RPMI7951 (cell line): ENCODE results near the gene RIPOR2. TPM values are rescaled to one million over a fixed set of nuclear protein-coding genes. Genes with fewer than 3 reads are reported as not detected.

Experiments
- DNase-seq: peaks from one replicate; pipeline ENCODE4 v3.0.0-alpha.2; 2012; ENCODE audit warnings: low read depth
- total RNA-seq: library from RNA; depleted of rRNA; stranded (reverse); fragments of >200 nt; shearing (Covaris generic); gene quantifications from 2 replicates; pipeline ENCODE4 v1.2.3, GENCODE V29; 2014

The RIPOR2 gene
- total RNA-seq, 1 experiment from 2014 or later: 0.72 TPM

GRCh38 chr6:24876499-24877465, 59.0 kb downstream of the RIPOR2 start:
- no peak for DNase-seq

- no peak for DNase-seq
Observed at GRCh38 chr6:24875534-24875901, 60.2 kb downstream of the RIPOR2 start.

GRCh38 chr6:24874776-24875533, 60.8 kb downstream of the RIPOR2 start:
- DNase-seq: no peak

- no peak for DNase-seq
Observed at GRCh38 chr6:24874128-24874527, 61.6 kb downstream of the RIPOR2 start.

- no peak for DNase-seq
Observed at GRCh38 chr6:24872779-24873178, 63.0 kb downstream of the RIPOR2 start.

GRCh38 chr6:24868765-24869164, 67.0 kb downstream of the RIPOR2 start:
- no peak for DNase-seq

GRCh38 chr6:24867104-24867703, 68.6 kb downstream of the RIPOR2 start:
- DNase-seq: no peak

GRCh38 chr6:24865161-24865560, 70.6 kb downstream of the RIPOR2 start:
- no peak for DNase-seq

GRCh38 chr6:24864343-24864742, 71.4 kb downstream of the RIPOR2 start:
- DNase-seq: peak; percentile 34

GRCh38 chr6:24861934-24862333, 73.8 kb downstream of the RIPOR2 start:
- no peak for DNase-seq

GRCh38 chr6:24859608-24860200, 76.1 kb downstream of the RIPOR2 start:
- DNase-seq: no peak

GRCh38 chr6:24859132-24859531, 76.6 kb downstream of the RIPOR2 start:
- DNase-seq: no peak

- peak; percentile 20 for DNase-seq
Observed at GRCh38 chr6:24858177-24858653, 77.5 kb downstream of the RIPOR2 start.

GRCh38 chr6:24856901-24857670, 78.7 kb downstream of the RIPOR2 start:
- no peak for DNase-seq

- DNase-seq: no peak
Observed at GRCh38 chr6:24856246-24856599, 79.5 kb downstream of the RIPOR2 start.

- DNase-seq: peak; percentile 65
Observed at GRCh38 chr6:24855395-24856245, 80.1 kb downstream of the RIPOR2 start.

- no peak for DNase-seq
Observed at GRCh38 chr6:24854077-24854666, 81.6 kb downstream of the RIPOR2 start.

- no peak for DNase-seq
Observed at GRCh38 chr6:24851086-24851485, 84.7 kb downstream of the RIPOR2 start.

- DNase-seq: no peak
Observed at GRCh38 chr6:24849713-24850112, 86.0 kb downstream of the RIPOR2 start.

- DNase-seq: peak; percentile 5
Observed at GRCh38 chr6:24848461-24848860, 87.3 kb downstream of the RIPOR2 start.
